HG02678 (cell line): ENCODE data around the gene EFCAB7.
"Not testable (repeated sequence)": the region's sequence is repeated elsewhere in the genome, so short reads cannot be mapped to it uniquely, and the experiment has no call there.

Source experiments
- ATAC-seq: cut with Tn5 transposase; IDR thresholded peaks from one replicate; pipeline ENCODE4 v1.9.1; 2021; ENCODE audit warnings: mild to moderate bottlenecking, moderate library complexity; ENCODE audit not compliant: unreplicated experiment

The EFCAB7 gene

GRCh38 chr1:63547621-63548294 is 24.4 kb downstream of the EFCAB7 start:
- ATAC-seq: no peak

GRCh38 chr1:63548303-63548702 is 25.0 kb downstream of the EFCAB7 start:
- ATAC-seq: no peak

DNA sequence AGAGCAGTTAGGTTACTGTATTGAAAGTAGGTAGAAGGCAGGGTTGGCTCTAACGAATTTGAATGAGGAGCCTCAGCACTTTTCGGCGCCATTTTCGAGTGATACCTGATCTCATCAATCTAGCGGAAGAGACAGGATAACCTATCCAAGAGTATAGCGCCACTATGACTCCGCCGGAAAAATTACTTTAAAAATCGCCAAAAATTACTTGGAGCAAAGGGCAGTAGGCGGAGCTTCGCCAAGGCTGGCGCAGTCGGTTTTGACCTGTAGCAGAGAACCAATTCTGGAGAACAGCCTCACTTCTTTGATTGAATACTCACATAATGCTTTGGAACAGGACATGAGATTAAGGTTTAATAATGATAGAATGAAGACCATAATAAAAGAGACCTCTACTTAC is 25.6 kb downstream of the EFCAB7 start:
- ATAC-seq: no peak

- no peak for ATAC-seq
Observed at GRCh38 chr1:63555480-63555879, 32.2 kb downstream of the EFCAB7 start.

- ATAC-seq: no peak
Observed at GRCh38 chr1:63557365-63557987, 34.2 kb downstream of the EFCAB7 start.

DNA sequence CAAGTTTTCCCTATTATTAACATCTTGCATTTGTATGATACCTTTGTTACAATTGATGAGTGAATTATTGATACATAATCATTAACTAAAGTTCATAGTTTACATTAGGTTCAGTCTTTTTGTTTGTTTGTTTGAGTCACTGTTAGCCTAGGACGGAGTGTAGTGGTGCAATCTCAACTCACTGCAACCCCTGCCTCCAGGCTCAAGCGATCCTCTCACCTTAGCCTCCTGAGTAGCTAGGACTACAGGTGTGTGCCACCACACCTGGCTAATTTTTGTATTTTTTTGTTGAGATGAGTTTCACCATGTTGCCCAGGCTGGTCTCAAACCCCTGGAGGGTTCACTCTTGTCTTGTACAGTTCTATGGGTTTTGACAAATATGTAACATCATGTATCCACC is 36.0 kb downstream of the EFCAB7 start:
- no peak for ATAC-seq

DNA sequence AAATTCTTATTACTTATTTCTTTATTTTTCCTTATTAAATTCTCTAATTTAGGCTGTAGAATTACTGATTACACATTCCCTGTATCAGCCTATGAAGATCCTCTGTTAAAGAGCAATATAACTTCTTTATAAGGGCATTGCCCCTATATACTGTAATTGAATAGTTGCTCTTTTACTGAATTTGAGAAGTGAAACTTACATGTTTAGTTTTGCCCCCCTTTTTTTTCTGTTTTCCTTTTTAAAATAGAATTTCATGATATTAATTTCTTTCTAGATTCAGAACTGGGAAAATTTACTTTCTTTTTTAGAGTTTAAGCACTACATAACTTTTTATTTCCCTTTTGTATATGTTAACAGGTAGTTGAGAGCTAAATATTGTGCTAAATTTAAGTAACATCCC is 40.4 kb downstream of the EFCAB7 start:
- ATAC-seq: no peak

- no peak for ATAC-seq
Observed at GRCh38 chr1:63569068-63569467, 45.7 kb downstream of the EFCAB7 start.

GRCh38 chr1:63569640-63570316 is 46.5 kb downstream of the EFCAB7 start:
- no peak for ATAC-seq

DNA sequence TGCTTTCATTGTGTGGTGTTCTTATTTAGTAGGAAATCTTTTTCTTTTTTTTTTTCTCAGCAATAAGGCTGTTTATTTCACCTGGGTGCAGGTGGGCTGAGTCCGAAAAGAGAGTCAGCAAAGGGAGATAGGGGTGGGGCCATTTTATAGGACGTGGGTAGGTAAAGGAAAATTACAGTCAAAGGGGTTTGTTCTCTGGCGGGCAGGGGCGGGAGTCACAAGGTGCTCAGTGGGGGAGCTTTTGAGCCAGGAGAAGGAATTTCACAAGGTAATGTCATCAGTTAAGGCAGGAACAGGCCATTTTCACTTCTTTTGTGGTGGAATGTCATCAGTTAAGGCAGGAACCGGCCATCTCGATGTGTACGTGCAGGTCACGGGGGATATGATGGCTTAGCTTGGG is 49.4 kb downstream of the EFCAB7 start:
- ATAC-seq: not testable (repeated sequence)

DNA sequence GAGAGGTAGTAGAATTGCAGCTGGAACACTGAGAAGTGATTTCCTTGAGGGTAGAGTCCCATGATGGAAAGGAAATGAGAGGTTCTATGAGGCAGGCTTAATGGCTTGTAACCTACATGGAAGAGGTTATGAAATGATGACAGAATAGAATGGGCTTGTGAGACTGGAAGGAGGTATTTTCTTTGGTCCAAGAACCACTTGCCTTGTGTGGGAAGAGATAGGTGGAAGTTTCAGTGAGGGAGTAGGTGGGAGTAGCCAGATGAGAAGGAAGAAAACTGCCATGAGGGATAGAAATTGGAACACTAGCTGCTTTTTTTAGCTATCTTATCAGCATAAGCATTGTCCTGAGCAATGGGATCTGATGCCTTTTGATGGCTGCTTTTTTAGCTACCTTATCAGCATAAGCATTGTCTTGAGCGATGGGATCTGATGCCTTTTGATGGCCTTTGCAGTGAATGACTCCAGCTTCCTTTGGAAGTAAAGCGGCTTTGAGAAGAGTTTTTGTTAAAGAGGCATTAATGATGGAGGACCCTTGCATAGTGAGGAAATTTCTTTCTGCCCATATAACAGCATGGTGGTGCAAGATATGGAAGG is 51.0 kb downstream of the EFCAB7 start:
- ATAC-seq: not testable (repeated sequence)

- ATAC-seq: no peak
Observed at GRCh38 chr1:63575340-63575826, 52.1 kb downstream of the EFCAB7 start.

DNA sequence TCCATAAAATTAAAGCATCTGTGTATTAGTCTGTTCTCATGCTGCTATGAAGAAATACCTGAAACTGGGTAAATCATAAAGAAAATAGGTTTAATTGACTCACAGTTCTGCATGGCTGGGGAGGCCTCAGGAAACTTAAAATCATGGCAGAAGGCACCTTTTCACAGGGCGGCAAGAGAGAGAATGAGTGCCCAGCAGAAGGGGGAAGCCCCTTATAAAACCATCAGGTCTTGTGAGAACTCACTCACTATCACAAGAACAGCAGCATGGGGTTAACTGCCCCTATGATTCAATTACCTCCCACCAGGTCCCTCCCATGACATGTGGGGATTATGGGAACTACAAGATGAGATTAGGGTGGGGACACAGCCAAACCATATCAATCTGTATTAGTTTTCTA is 63.0 kb downstream of the EFCAB7 start:
- ATAC-seq: not testable (repeated sequence)

- ATAC-seq: no peak
Observed at GRCh38 chr1:63590166-63590560, 66.8 kb downstream of the EFCAB7 start.

- no peak for ATAC-seq
Observed at GRCh38 chr1:63592536-63593302, 69.4 kb downstream of the EFCAB7 start.

GRCh38 chr1:63593303-63593885 is 70.1 kb downstream of the EFCAB7 start, which contains the start of gene PGM1:
Gene PGM1 (plus strand): TSS chr1:63593411. CDS start chr1:63593489, 78 bp downstream.
- peak; percentile 73 for ATAC-seq

- peak; percentile 47 for ATAC-seq
Observed at GRCh38 chr1:63593886-63594605, 70.7 kb downstream of the EFCAB7 start.

DNA sequence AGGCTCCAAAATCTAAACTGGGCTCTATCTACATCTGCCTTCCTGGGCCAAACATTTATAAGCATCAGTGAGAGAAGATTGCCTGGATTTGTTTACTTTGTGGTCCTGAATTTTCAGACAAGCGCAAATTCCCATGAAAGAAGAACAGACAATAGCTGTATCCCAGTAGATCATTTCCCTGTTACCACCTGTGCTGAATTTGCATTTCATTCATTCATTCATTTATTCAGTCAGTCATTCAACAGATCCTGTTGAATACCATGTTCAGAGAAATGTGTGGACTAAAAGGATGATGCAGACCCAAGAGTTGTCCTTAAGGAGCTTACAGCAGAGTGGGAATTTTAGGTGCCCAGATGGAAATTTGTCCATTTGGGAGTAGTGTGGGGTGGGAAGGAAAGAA is 72.1 kb downstream of the EFCAB7 start:
- no peak for ATAC-seq

- no peak for ATAC-seq
Observed at GRCh38 chr1:63599799-63600198, 76.5 kb downstream of the EFCAB7 start.

DNA sequence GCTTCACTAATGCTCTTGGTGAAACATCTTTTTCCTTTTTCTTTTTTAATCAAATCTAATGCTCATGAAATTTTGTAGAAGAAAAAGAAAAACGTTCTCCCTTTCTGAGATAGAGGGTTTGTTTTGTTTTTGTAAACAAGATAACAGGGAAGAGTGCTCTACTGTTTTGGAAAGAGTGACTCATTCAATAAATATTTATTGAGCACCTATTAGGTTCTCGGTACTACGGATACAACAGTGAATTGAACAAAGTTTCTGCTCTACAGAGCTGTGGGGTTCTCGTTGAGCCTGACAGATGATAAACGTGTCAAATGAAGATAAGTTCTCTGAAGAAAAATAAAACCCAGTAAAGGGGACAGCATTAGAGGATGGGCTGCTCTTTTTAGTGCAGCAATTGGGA is 76.9 kb downstream of the EFCAB7 start:
- no peak for ATAC-seq
